Lung (tissue), 16 donors: ENCODE measurements around the gene LAP3. TPM values are rescaled to one million over a fixed set of nuclear protein-coding genes. Genes with fewer than 3 reads are reported as not detected.
A peak's percentile ranks its signal among the peaks of the same experiment; 100 is the strongest.

Experiments used
- ATAC-seq: fragments of 200-7000 bp; cut with Tn5 transposase; one replicate; pipeline ENCODE4 v1.9.1; 2020; ENCODE audit warnings: moderate number of reproducible peaks; ENCODE audit not compliant: insufficient read depth, low FRiP score
- DNase-seq, 3 donors: peaks; one replicate each; pipeline ENCODE4 v3.0.0-alpha.2; 2013 to 2017
- H3K27ac ChIP-seq, 2 donors: one replicate each; pipeline ENCODE4 v1.5.1; 2013; ENCODE audit warnings: mild to moderate bottlenecking in 2 of 2, moderate library complexity in 2 of 2, control low read depth in 1 of 2, inconsistent platforms in 1 of 2, low read depth in 1 of 2, low read length in 1 of 2
- H3K27me3 ChIP-seq, 3 donors: one replicate each; pipeline ENCODE4 v1.5.1; 2013; ENCODE audit warnings: low read length in 2 of 3; ENCODE audit not compliant: control insufficient read depth in 3 of 3, insufficient read depth in 3 of 3
- H3K36me3 ChIP-seq, 4 donors: one replicate each; pipeline ENCODE4 v1.5.1; 2013; ENCODE audit warnings: low read length in 4 of 4, mild to moderate bottlenecking in 1 of 4, moderate library complexity in 1 of 4; ENCODE audit not compliant: control insufficient read depth in 4 of 4, insufficient read depth in 4 of 4
- H3K4me1 ChIP-seq, 5 donors: one replicate each; pipeline ENCODE4 v1.5.1; 2013; ENCODE audit warnings: low read length in 5 of 5, mild to moderate bottlenecking in 2 of 5, moderate library complexity in 1 of 5; ENCODE audit not compliant: control insufficient read depth in 5 of 5, insufficient read depth in 5 of 5
- H3K4me3 ChIP-seq: one replicate; pipeline ENCODE4 v1.5.1; 2013; ENCODE audit warnings: mild to moderate bottlenecking, control low read depth, moderate library complexity
- H3K9ac ChIP-seq, 2 donors: one replicate each; pipeline ENCODE4 v1.5.1; 2013; ENCODE audit warnings: low read length in 2 of 2, control low read depth in 1 of 2; ENCODE audit not compliant: insufficient read depth in 1 of 2
- H3K9me3 ChIP-seq, 4 donors: one replicate each; pipeline ENCODE4 v1.5.1; 2013; ENCODE audit warnings: low read length in 3 of 4, mild to moderate bottlenecking in 1 of 4, moderate library complexity in 1 of 4; ENCODE audit not compliant: control insufficient read depth in 4 of 4, insufficient read depth in 3 of 4
- CTCF ChIP-seq: IDR thresholded peaks from 2 replicates; pipeline ENCODE4 v1.5.1; 2012; ENCODE audit warnings: mild to moderate bottlenecking; ENCODE audit errors: control extremely low read depth, extremely low read depth
- WGBS, 2 donors: extraction: QIAGEN DNeasy Blood & Tissue Kit; methylation state at CpG; one replicate each; pipeline ENCODE4 v1.1.7; 2013; 5-methylcytosine and 5-hydroxymethylcytosine counted together
- long read RNA-seq, 5 donors: transcript quantifications; one replicate each; lab custom pipeline, GENCODE V29; 2026
- polyA plus RNA-seq, 2 donors: library from polyadenylated mRNA; stranded (reverse); fragments of 200-250 nt; gene quantifications; one replicate each; pipeline ENCODE4 v1.2.1, GENCODE V29; 2013
- total RNA-seq, 2 donors: library from RNA; depleted of rRNA in 1 of 2; stranded (reverse); fragments of >200 nt in 1 of 2; gene quantifications; one replicate each; pipeline ENCODE4 v1.2.1, GENCODE V29; 2014 to 2021
- donor health status: control.
- donor health status: control.
- donor health status: Bipolar disorder and iron deficiency.
- donor health status: healthy.
- donor health status: DM: yes; HTN: yes; CAD: no.

The LAP3 gene
- 100 to 1,000 TPM in 1 of 2 donors, 10 to 100 TPM in 1; 98.8 to 110 TPM for total RNA-seq
- polyA plus RNA-seq, result 100 to 1,000 TPM in 1 of 2 donors, 10 to 100 TPM in 1; 30.7 to 185 TPM
- long read RNA-seq, donor 1, transcript LAP3-201 (13 exons, 2,213 nt), result major isoform, 14 of 19 reads
- long read RNA-seq, donor 1, partial matches to known transcripts, result 0 of 19 reads
- long read RNA-seq, donor 1, other reads (novel, unspliced or antisense), result 0 of 19 reads
- long read RNA-seq, donor 2, partial matches to known transcripts, result 0 of 4 reads
- long read RNA-seq, donor 2, other reads (novel, unspliced or antisense), result 0 of 4 reads
- long read RNA-seq, donor 3, transcript LAP3-201 (13 exons, 2,213 nt), result major isoform, 8 of 14 reads
- long read RNA-seq, donor 3, partial matches to known transcripts, result 5 of 14 reads
- long read RNA-seq, donor 3, other reads (novel, unspliced or antisense), result 0 of 14 reads
- long read RNA-seq, donor 4, transcript LAP3-201 (13 exons, 2,213 nt), result major isoform, 7 of 8 reads
- long read RNA-seq, donor 4, partial matches to known transcripts, result 0 of 8 reads
- long read RNA-seq, donor 4, other reads (novel, unspliced or antisense), result 0 of 8 reads
- long read RNA-seq, donor 5, transcript LAP3-201 (13 exons, 2,213 nt), result major isoform, 19 of 43 reads
- long read RNA-seq, donor 5, partial matches to known transcripts, result 24 of 43 reads
- long read RNA-seq, donor 5, other reads (novel, unspliced or antisense), result 0 of 43 reads

- Histone ChIP-seq H3K9me3 (no peaks in the 10 kb centered on the region), H3K4me3 (peak within 1 kb of the TSS; percentile 79), H3K36me3 (peaks cover under 1 to 10% (median 6%) of the 10 kb centered on the region in 4 donors), H3K9ac (peak within 1 kb of the TSS in 1 of 2 donors; percentile 69), H3K4me1 (peaks cover 6 to 19% (median 8%) of the 10 kb centered on the region in 5 donors), H3K27me3 (no peaks in the 10 kb centered on the region), H3K27ac (peak within 1 kb of the TSS; percentile 87 to 94)
- TF ChIP-seq CTCF, result no peak
- ATAC-seq, result peak; percentile 96
- peak; percentile 97 to 99 (median 99) for DNase-seq
- WGBS, 2 donors, result 0 to 1% methylated on average over 88 to 91 of the region's 91 CpGs
Observed at GRCh38 chr4:17576932-17577664, at the start of gene LAP3. LAP3 (plus strand) TSS chr4:17577198; CDS start chr4:17577466, 268 bp downstream.

GRCh38 chr4:17528551-17529165 lies 48.3 kb upstream of the LAP3 start:
- ATAC-seq, result no peak

More at GRCh38 chr4:17528551-17529165, 48.3 kb upstream of the LAP3 start:
- no peak overlapping the region for H3K4me3 ChIP-seq
- 93 to 96% methylated on average over 10 of the region's 10 CpGs for WGBS, 2 donors
- no peak overlapping the region for H3K9ac ChIP-seq
- TF ChIP-seq CTCF, result no peak
- H3K4me1 ChIP-seq, result no peaks in the 10 kb centered on the region
- no peaks in the 10 kb centered on the region for H3K27me3 ChIP-seq
- H3K9me3 ChIP-seq, result no peaks in the 10 kb centered on the region
- no peak for DNase-seq
- H3K36me3 ChIP-seq, result no peaks in the 10 kb centered on the region
- no peak overlapping the region for H3K27ac ChIP-seq
